Measurements from ENCODE around the gene MYEF2. TPM values are rescaled to one million over a fixed set of nuclear protein-coding genes. Genes with fewer than 3 reads are reported as not detected.
A peak's percentile ranks its signal among the peaks of the same experiment; 100 is the strongest.

MYEF2 gene
- polyA plus RNA-seq, 4 donors, result 1.1 to 16.6 (median 4.5) TPM

- no peak for FAIRE-seq
These were observed 34.2 kb downstream of the MYEF2 start for GRCh38 chr15:48143856-48144255.

GRCh38 chr15:48132874-48133273 is 45.2 kb downstream of the MYEF2 start:
- Histone ChIP-seq H3K36me3 (ENCODE audit: control insufficient read depth in 3 of 3, insufficient read depth in 2 of 3, low read depth in 1 of 3, low read length in 3 of 3) (no peaks in the 10 kb centered on the region), H3K4me1 (ENCODE audit: control insufficient read depth in 3 of 3, insufficient read depth in 2 of 3, low read depth in 1 of 3, low read length in 2 of 3) (no peaks in the 10 kb centered on the region), H3K9me3 (ENCODE audit: control insufficient read depth in 2 of 2, insufficient read depth in 1 of 2, low read depth in 1 of 2, low read length in 1 of 2) (no peaks in the 10 kb centered on the region), H3K27ac (ENCODE audit: low read depth in 1 of 3, low read length in 2 of 3) (no peak overlapping the region), H3K4me3 (ENCODE audit: low read depth in 1 of 3, low read length in 3 of 3) (no peak overlapping the region), H3K27me3 (ENCODE audit: control insufficient read depth in 3 of 3, insufficient read depth in 3 of 3, low read length in 3 of 3) (no peaks in the 10 kb centered on the region)
- DNase-seq, result no peak
- WGBS, 3 donors, result 85 to 89% (median 86%) methylated on average over 6 of the region's 6 CpGs
- FAIRE-seq, result no peak

More at GRCh38 chr15:48143856-48144255, 34.2 kb downstream of the MYEF2 start:
- no peaks in the 10 kb centered on the region for H3K27me3 ChIP-seq (ENCODE audit: control insufficient read depth in 3 of 3, insufficient read depth in 3 of 3, low read length in 3 of 3)
- no peak overlapping the region for H3K4me3 ChIP-seq (ENCODE audit: low read depth in 1 of 3, low read length in 3 of 3)
- H3K9me3 ChIP-seq (ENCODE audit: control insufficient read depth in 2 of 2, insufficient read depth in 1 of 2, low read depth in 1 of 2, low read length in 1 of 2), result no peaks in the 10 kb centered on the region
- H3K27ac ChIP-seq (ENCODE audit: low read depth in 1 of 3, low read length in 2 of 3), result no peak overlapping the region
- WGBS, 3 donors, result 91 to 100% (median 95%) methylated on average over 1 of the region's 1 CpG
- no peaks in the 10 kb centered on the region for H3K36me3 ChIP-seq (ENCODE audit: control insufficient read depth in 3 of 3, insufficient read depth in 2 of 3, low read depth in 1 of 3, low read length in 3 of 3)
- no peak for DNase-seq
- H3K4me1 ChIP-seq (ENCODE audit: control insufficient read depth in 3 of 3, insufficient read depth in 2 of 3, low read depth in 1 of 3, low read length in 2 of 3), result no peaks in the 10 kb centered on the region

- H3K27ac ChIP-seq (ENCODE audit: low read depth in 1 of 3, low read length in 2 of 3), result no peak overlapping the region
- FAIRE-seq (no peak), DNase-seq (no peak)
- no peaks in the 10 kb centered on the region for H3K9me3 ChIP-seq (ENCODE audit: control insufficient read depth in 2 of 2, insufficient read depth in 1 of 2, low read depth in 1 of 2, low read length in 1 of 2)
- H3K4me1 ChIP-seq (ENCODE audit: control insufficient read depth in 3 of 3, insufficient read depth in 2 of 3, low read depth in 1 of 3, low read length in 2 of 3), result no peaks in the 10 kb centered on the region
- no peaks in the 10 kb centered on the region for H3K27me3 ChIP-seq (ENCODE audit: control insufficient read depth in 3 of 3, insufficient read depth in 3 of 3, low read length in 3 of 3)
- no peak overlapping the region for H3K4me3 ChIP-seq (ENCODE audit: low read depth in 1 of 3, low read length in 3 of 3)
- H3K36me3 ChIP-seq (ENCODE audit: control insufficient read depth in 3 of 3, insufficient read depth in 2 of 3, low read depth in 1 of 3, low read length in 3 of 3), result no peaks in the 10 kb centered on the region
These were observed 46.8 kb downstream of the MYEF2 start for GRCh38 chr15:48131324-48131723.

- DNase-seq, result no peak
- Histone ChIP-seq H3K4me3 (ENCODE audit: low read depth in 1 of 3, low read length in 3 of 3) (no peak overlapping the region), H3K36me3 (ENCODE audit: control insufficient read depth in 3 of 3, insufficient read depth in 2 of 3, low read depth in 1 of 3, low read length in 3 of 3) (no peaks in the 10 kb centered on the region), H3K9me3 (ENCODE audit: control insufficient read depth in 2 of 2, insufficient read depth in 1 of 2, low read depth in 1 of 2, low read length in 1 of 2) (no peaks in the 10 kb centered on the region), H3K27ac (ENCODE audit: low read depth in 1 of 3, low read length in 2 of 3) (no peak overlapping the region), H3K27me3 (ENCODE audit: control insufficient read depth in 3 of 3, insufficient read depth in 3 of 3, low read length in 3 of 3) (no peaks in the 10 kb centered on the region), H3K4me1 (ENCODE audit: control insufficient read depth in 3 of 3, insufficient read depth in 2 of 3, low read depth in 1 of 3, low read length in 2 of 3) (no peaks in the 10 kb centered on the region)
- WGBS, 3 donors, result 53 to 79% (median 62%) methylated on average over 6 of the region's 6 CpGs
- FAIRE-seq, result no peak
These were observed 51.3 kb downstream of the MYEF2 start for GRCh38 chr15:48126667-48127355.

GRCh38 chr15:48121849-48122248 is 56.2 kb downstream of the MYEF2 start:
- H3K27ac ChIP-seq (ENCODE audit: low read depth in 1 of 3, low read length in 2 of 3), result no peak overlapping the region
- 79 to 86% (median 85%) methylated on average over 8 of the region's 8 CpGs for WGBS, 3 donors
- H3K4me3 ChIP-seq (ENCODE audit: low read depth in 1 of 3, low read length in 3 of 3), result no peak overlapping the region
- peaks cover 0 to 2% (median 0%) of the 10 kb centered on the region in 3 donors for H3K27me3 ChIP-seq (ENCODE audit: control insufficient read depth in 3 of 3, insufficient read depth in 3 of 3, low read length in 3 of 3)
- H3K4me1 ChIP-seq (ENCODE audit: control insufficient read depth in 3 of 3, insufficient read depth in 2 of 3, low read depth in 1 of 3, low read length in 2 of 3), result no peaks in the 10 kb centered on the region
- no peaks in the 10 kb centered on the region for H3K36me3 ChIP-seq (ENCODE audit: control insufficient read depth in 3 of 3, insufficient read depth in 2 of 3, low read depth in 1 of 3, low read length in 3 of 3)
- H3K9me3 ChIP-seq (ENCODE audit: control insufficient read depth in 2 of 2, insufficient read depth in 1 of 2, low read depth in 1 of 2, low read length in 1 of 2), result no peaks in the 10 kb centered on the region
- DNase-seq (no peak), FAIRE-seq (no peak)

- no peak within 1 kb of the TSS for H3K27ac ChIP-seq (ENCODE audit: low read depth in 1 of 3, low read length in 2 of 3)
- H3K4me1 ChIP-seq (ENCODE audit: control insufficient read depth in 3 of 3, insufficient read depth in 2 of 3, low read depth in 1 of 3, low read length in 2 of 3), result no peaks in the 10 kb centered on the region
- no peak for DNase-seq
- WGBS, 3 donors, result 82 to 86% (median 83%) methylated on average over 6 of the region's 6 CpGs
- no peaks in the 10 kb centered on the region for H3K9me3 ChIP-seq (ENCODE audit: control insufficient read depth in 2 of 2, insufficient read depth in 1 of 2, low read depth in 1 of 2, low read length in 1 of 2)
- H3K4me3 ChIP-seq (ENCODE audit: low read depth in 1 of 3, low read length in 3 of 3), result no peak within 1 kb of the TSS
- H3K27me3 ChIP-seq (ENCODE audit: control insufficient read depth in 3 of 3, insufficient read depth in 3 of 3, low read length in 3 of 3), result peaks cover 0 to 2% (median 0%) of the 10 kb centered on the region in 3 donors
- H3K36me3 ChIP-seq (ENCODE audit: control insufficient read depth in 3 of 3, insufficient read depth in 2 of 3, low read depth in 1 of 3, low read length in 3 of 3), result no peaks in the 10 kb centered on the region
- FAIRE-seq, result no peak
These were observed 57.4 kb downstream of the MYEF2 start, which contains the start of gene SLC24A5 for GRCh38 chr15:48120745-48121144. Gene SLC24A5, plus strand, starts transcription at chr15:48120990. Its CDS starts 55 bp downstream, at chr15:48121045.

- Histone ChIP-seq H3K4me1 (ENCODE audit: control insufficient read depth in 3 of 3, insufficient read depth in 2 of 3, low read depth in 1 of 3, low read length in 2 of 3) (no peaks in the 10 kb centered on the region), H3K9me3 (ENCODE audit: control insufficient read depth in 2 of 2, insufficient read depth in 1 of 2, low read depth in 1 of 2, low read length in 1 of 2) (no peaks in the 10 kb centered on the region), H3K36me3 (ENCODE audit: control insufficient read depth in 3 of 3, insufficient read depth in 2 of 3, low read depth in 1 of 3, low read length in 3 of 3) (no peaks in the 10 kb centered on the region), H3K4me3 (ENCODE audit: low read depth in 1 of 3, low read length in 3 of 3) (no peak overlapping the region), H3K27me3 (ENCODE audit: control insufficient read depth in 3 of 3, insufficient read depth in 3 of 3, low read length in 3 of 3) (peaks cover 0 to 2% (median 0%) of the 10 kb centered on the region in 3 donors), H3K27ac (ENCODE audit: low read depth in 1 of 3, low read length in 2 of 3) (no peak overlapping the region)
- 45 to 61% (median 53%) methylated on average over 5 of the region's 5 CpGs for whole genome bisulfite sequencing, 3 donors
- FAIRE-seq (no peak), DNase-seq (no peak)
These were observed 58.8 kb downstream of the MYEF2 start for GRCh38 chr15:48119277-48119676.

- FAIRE-seq, result no peak
- Histone ChIP-seq H3K4me3 (ENCODE audit: low read depth in 1 of 3, low read length in 3 of 3) (no peak overlapping the region), H3K27me3 (ENCODE audit: control insufficient read depth in 3 of 3, insufficient read depth in 3 of 3, low read length in 3 of 3) (peaks cover 0 to 2% (median 0%) of the 10 kb centered on the region in 3 donors), H3K9me3 (ENCODE audit: control insufficient read depth in 2 of 2, insufficient read depth in 1 of 2, low read depth in 1 of 2, low read length in 1 of 2) (no peaks in the 10 kb centered on the region), H3K36me3 (ENCODE audit: control insufficient read depth in 3 of 3, insufficient read depth in 2 of 3, low read depth in 1 of 3, low read length in 3 of 3) (no peaks in the 10 kb centered on the region), H3K4me1 (ENCODE audit: control insufficient read depth in 3 of 3, insufficient read depth in 2 of 3, low read depth in 1 of 3, low read length in 2 of 3) (no peaks in the 10 kb centered on the region), H3K27ac (ENCODE audit: low read depth in 1 of 3, low read length in 2 of 3) (no peak overlapping the region)
- 22 to 38% (median 34%) methylated on average over 6 of the region's 6 CpGs for WGBS, 3 donors
- DNase-seq, result peak; percentile 9 to 33
These were observed 65.9 kb downstream of the MYEF2 start for GRCh38 chr15:48112242-48112641.
